GM13976 (cell line): Measurements from ENCODE around the gene RIPK4.

ENCODE experiments used
- DNase-seq: peaks from one replicate; pipeline ENCODE4 v3.0.0; 2012; ENCODE audit warnings: low spot score
- in situ Hi-C: fragments of 300-500 bp; cut with MboI; formaldehyde crosslinking; loops from one replicate; pipeline ENCODE4 v1.12.0; 2022; ENCODE audit warnings: low sequenced_read_pairs, mixed read lengths, inconsistent platforms; ENCODE audit not compliant: unreplicated experiment
- TF ChIP-seq, protein P1 (sequence below): IDR thresholded peaks from 2 replicates; pipeline ENCODE4 v1.5.1; 2012; ENCODE audit warnings: borderline replicate concordance, mild to moderate bottlenecking; ENCODE audit not compliant: insufficient read depth; ENCODE audit errors: extremely low read depth, missing control alignments, control extremely low read depth

The RIPK4 gene

DNA sequence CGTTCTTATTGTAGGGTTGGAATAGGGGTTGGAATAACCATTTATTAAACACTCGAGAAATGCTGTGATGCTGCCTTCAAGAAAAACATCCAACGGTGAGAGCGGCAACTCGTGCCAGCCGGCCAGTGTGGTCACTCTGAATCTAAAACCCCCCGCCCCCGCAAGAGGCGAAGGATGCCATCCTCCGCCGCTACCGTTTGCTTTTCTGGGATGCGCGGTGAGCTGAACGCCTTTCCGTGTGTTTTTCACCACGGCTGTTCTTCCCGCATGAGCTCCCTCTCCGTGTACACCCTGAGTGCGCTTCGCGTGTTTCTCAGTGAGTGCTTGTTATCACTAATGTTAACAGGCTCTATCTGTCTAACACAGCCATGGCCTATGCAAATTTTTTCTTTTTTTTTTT lies 42.0 kb upstream of the RIPK4 start:
- TF ChIP-seq, protein P1, sequence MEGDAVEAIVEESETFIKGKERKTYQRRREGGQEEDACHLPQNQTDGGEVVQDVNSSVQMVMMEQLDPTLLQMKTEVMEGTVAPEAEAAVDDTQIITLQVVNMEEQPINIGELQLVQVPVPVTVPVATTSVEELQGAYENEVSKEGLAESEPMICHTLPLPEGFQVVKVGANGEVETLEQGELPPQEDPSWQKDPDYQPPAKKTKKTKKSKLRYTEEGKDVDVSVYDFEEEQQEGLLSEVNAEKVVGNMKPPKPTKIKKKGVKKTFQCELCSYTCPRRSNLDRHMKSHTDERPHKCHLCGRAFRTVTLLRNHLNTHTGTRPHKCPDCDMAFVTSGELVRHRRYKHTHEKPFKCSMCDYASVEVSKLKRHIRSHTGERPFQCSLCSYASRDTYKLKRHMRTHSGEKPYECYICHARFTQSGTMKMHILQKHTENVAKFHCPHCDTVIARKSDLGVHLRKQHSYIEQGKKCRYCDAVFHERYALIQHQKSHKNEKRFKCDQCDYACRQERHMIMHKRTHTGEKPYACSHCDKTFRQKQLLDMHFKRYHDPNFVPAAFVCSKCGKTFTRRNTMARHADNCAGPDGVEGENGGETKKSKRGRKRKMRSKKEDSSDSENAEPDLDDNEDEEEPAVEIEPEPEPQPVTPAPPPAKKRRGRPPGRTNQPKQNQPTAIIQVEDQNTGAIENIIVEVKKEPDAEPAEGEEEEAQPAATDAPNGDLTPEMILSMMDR, result no peak
- in situ Hi-C loops, result loop anchor here (10.0 kb wide), 1 partner anchor 306 kb away; no protein-coding TSS in a partner anchor

GRCh38 chr21:41808094-41808493 lies 41.2 kb upstream of the RIPK4 start:
- DNase-seq, result no peak
- TF ChIP-seq, protein P1, result no peak
- in situ Hi-C loops, result loop anchor here (10.0 kb wide), 1 partner anchor 307 kb away; no protein-coding TSS in a partner anchor

More for the DNA sequence above, 42.0 kb upstream of the RIPK4 start:
- DNase-seq, result no peak

- in situ Hi-C loops, result loop anchor here (10.0 kb wide), 1 partner anchor 308 kb away; no protein-coding TSS in a partner anchor
- TF ChIP-seq, protein P1, result no peak
- DNase-seq, result no peak
These were observed 39.9 kb upstream of the RIPK4 start for GRCh38 chr21:41806773-41807172.

DNA sequence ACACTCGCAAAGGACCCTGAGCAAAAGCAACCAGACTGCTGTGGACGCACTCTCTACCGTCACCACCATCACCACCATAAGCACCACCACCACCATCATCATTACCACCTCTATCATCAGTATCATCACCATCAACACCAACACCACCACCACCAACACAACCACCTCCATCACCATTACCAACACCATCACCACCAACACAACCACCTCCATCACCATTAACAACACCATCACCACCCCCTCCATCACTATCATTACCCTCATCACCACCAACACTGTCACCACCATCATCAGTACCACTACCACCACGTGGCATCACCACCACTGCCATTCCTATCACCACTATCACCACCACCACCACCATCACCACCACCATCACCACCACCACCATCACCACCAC lies 38.8 kb upstream of the RIPK4 start:
- TF ChIP-seq, protein P1, result no peak
- in situ Hi-C loops, result loop anchor here (10.0 kb wide), 1 partner anchor 309 kb away; no protein-coding TSS in a partner anchor

DNA sequence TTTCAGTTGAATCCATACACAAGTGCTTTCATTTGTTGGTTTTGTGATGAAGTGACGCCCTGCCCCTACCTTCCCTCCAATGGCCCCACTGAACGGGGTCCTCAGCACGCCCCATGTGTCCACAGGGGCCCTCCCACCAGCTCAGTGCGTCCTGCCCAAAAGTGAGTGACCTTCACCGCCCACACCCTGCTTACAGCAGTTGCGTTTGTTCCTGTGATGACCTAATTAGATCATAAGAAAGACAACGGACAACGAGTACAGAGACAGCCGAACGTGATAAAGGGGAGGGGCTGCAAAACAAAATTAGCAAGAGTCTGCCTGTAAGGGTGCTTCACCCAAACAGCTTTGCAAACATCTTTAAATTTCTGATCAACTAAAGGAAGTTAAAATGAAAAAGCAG lies 38.2 kb upstream of the RIPK4 start:
- TF ChIP-seq, protein P1, result no peak
- DNase-seq, result no peak
- in situ Hi-C loops, result loop anchor here (10.0 kb wide), 1 partner anchor 310 kb away; no protein-coding TSS in a partner anchor

More for the DNA sequence above, 38.8 kb upstream of the RIPK4 start:
- no peak for DNase-seq

DNA sequence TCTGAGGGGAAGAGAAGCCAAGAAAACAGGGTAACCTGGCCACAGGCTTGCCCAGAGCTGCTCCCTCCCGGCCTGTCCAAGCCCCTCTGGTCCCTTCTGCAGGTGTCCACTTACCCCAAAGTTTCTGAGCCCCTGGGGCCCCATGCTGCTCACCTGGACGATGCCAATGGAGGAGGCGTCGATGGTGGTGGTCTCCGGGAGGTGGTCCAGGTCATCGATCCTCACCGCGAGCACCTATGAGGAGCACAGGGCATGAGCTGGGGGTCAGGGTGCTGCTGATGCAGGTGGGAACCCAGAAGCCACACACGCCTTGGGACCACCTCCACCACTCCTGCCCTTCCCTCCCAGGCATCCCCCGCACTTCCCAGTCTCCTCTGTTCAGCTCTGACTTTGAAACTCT lies 37.5 kb upstream of the RIPK4 start:
- DNase-seq, result no peak
- TF ChIP-seq, protein P1, result no peak
- in situ Hi-C loops, result loop anchor here (10.0 kb wide), 1 partner anchor 310 kb away; no protein-coding TSS in a partner anchor
